HG02970 (cell line): ENCODE data around the gene TPM4.

Experiments
- ATAC-seq: cut with Tn5 transposase; IDR thresholded peaks from one replicate; pipeline ENCODE4 v1.9.1; 2021; ENCODE audit warnings: mild to moderate bottlenecking, moderate library complexity, moderate number of reproducible peaks; ENCODE audit not compliant: unreplicated experiment, low FRiP score

TPM4 gene

GRCh38 chr19:16148443-16149229, 72.3 kb downstream of the TPM4 start:
- no peak for ATAC-seq
